Stromal cell of bone marrow (primary cell): Measurements from ENCODE around the gene SMIM15.

ENCODE experiments used
- DNase-seq: peaks from one replicate; pipeline ENCODE4 v3.0.0-alpha.2; 2012; ENCODE audit warnings: low read depth

Gene SMIM15

GRCh38 chr5:61159836-61160235, 2.4 kb downstream of the SMIM15 start:
- DNase-seq = no peak

DNA sequence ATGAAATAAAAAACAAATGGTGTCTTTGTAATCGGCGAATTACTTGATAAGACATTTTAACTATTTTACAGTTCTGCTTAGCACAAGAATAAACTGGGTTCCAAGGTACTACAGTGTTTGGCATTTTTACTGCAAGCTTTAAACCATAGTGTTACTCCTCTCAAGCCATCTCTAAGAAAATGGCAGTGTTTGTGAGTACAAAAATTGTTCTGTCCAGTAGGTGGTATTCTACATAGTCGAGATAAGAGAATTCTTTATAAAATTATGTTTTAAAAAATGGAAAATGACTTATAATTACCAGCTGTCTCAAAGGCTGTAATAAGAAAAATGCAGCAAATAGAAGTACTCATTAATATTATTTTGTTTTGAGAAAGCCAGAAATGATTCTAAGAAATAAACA, 3.2 kb downstream of the SMIM15 start:
- DNase-seq = no peak

DNA sequence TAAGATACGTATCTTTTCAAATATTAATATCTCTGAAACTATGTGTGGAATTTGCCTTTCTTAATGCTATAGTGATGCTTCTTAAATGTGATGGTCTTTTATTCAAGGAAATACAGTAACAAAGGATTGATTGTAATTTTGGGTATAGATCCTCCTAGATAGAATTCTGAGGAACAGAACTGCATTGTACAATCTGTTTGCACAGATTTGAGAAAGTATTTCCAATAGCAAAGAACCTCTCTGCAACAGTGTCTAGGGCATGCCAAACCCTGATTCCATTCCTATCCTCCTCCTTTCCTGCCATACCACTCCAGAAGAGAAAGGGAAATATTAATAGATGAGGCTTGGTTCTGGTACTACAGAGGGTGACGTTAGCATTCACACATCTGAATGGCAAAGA, 10.4 kb downstream of the SMIM15 start:
- no peak for DNase-seq

DNA sequence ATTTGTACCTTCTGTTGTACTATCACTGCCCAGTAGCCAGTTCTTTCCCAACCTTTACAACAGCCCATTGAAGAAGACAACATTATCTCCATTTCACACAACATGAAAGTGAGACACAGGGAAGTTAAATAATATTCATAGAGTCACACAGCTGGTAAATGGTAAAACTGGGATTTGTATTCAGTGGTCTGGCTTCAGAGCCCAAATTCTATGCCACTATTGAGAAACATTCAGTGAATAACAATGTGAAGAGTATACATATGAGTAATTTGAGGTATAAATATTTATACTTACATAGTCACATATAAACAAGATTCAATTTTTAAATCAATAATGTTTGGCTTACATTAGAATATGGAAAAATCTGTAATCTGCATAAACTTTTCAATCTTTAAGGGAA, 13.8 kb downstream of the SMIM15 start:
- DNase-seq = no peak

DNA sequence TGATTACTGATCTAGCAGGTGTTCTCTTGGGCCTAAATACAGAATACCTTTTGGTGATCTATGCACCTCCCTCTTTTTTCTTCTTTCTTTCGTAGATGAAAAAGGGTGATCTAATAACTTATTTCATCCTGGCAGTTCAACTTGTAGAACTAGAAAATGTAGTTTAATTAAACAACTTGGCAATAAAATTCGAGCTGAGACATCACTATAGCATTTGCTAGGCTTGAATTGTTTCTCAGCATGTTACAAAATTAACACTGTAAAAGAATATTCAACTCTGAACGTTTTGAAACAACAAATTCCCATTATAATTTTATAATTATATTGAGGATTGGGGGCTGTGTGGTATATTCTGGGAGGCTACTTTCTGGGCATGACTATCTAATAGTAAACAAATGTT, 19.5 kb downstream of the SMIM15 start:
- DNase-seq = no peak

DNA sequence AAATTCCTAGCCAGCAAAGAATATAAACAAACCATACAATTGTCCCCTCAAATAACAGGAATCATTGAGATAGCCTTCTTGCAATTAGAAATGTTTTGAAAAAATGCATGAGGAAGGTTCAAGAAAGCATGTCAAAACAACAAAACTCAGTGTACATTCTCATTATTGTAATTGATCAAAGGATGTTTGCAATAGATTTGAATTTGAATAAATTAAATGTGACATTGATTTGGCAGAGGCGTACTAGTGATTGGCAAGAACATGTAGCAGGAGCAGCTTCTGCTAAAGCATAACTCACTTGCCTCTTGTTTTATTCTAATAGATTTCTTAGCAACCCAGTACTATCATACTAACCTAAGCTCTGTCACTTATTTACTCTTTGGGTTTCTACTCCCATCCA, 19.9 kb downstream of the SMIM15 start:
- no peak for DNase-seq

- no peak for DNase-seq
Observed at GRCh38 chr5:61141801-61142200, 20.5 kb downstream of the SMIM15 start.

DNA sequence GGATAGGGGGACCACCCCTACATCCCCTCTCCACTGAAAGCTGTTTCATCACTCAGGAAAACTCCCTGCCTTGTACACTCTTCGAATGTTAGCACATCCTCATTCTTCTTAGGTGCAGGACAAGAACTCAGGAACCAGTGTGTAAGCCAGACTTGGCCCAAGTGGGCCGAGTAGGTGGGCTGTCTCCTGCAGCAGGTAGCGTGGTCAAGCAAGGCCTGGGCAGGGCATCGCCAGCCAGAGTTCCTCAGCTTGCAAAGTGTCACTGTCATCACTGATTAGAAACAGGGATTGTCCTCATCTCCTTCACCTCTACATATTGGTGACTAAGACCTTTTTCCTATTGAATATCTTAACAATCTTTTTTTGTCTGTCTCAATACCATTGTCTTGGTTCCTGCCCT, 22.3 kb downstream of the SMIM15 start:
- DNase-seq = no peak

DNA sequence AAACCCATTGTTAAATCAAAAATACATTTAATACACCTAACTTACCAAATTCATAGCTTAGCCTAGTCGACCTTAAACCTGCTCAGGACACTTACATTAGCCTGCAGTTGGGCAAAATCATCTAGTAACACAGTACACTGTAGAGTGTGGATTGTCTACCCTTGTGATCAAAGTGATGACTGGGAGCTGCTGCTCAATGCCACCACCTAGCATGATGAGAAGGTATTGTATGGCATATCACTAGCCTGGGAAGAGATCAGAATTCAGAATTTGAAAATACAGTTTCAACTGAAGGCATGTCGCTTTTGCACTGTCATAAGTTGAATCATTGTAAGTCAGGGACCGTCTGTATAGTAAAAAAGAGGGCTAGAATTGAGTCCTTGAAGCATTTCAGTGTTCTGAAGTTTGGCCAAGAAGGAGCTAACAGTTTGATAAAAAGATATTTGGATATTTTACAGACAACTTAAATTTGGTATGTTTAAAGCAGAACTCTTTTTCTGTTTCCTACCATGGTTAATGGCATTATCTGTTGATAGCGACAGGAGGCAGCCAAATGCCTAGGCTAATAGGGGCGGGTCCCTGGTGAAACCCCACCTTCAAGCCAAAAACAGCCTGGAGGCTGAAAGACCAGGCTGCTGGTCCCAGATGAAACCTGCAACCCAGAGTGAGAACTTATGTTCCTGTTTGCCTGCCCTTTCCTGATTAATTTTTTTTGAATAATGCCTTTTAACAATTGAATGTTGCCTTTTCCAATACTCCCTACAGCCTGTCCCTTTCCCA, 23.0 kb downstream of the SMIM15 start:
- DNase-seq = no peak

- DNase-seq = no peak
Observed at GRCh38 chr5:61137835-61138234, 24.4 kb downstream of the SMIM15 start.

DNA sequence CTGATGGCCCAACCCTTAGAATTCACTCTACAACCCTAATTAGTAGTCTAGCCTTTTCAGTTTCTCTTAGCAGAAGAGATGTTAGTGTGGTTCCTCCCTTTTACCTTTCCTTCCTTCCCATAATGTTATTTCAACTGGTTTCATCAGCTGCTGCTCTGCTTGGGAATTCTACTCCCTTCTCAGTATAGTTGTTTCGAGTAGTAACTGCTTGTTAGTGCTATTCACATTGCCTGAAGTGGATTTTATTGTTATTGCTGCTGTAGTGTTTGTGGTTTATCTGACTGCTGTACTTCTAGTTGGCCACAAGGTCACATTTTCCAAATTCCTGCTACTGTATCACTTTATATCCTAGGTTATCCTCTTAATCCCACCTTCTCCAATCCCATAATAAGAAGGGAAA, 29.7 kb downstream of the SMIM15 start:
- DNase-seq = no peak

- peak; percentile 5 for DNase-seq
Observed at GRCh38 chr5:61130289-61130688, 32.0 kb downstream of the SMIM15 start.

DNA sequence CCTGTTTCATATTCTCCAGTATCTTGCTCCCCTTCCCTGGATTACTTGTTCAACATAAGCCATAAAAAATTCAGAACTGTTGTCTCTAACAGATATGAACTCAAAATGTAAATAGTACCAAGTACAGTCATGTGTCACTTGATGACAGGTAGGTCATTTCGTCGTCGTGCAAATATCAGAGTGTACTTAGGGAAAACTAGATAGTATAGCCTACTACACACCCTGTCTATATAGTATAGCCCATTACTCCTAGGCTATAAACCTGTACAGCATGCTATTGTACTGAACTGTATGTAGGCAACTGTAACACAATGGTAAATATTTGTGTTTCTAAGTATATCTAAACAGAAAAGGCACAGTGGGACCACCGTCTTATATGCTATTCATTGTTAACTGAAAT, 39.1 kb downstream of the SMIM15 start:
- no peak for DNase-seq

DNA sequence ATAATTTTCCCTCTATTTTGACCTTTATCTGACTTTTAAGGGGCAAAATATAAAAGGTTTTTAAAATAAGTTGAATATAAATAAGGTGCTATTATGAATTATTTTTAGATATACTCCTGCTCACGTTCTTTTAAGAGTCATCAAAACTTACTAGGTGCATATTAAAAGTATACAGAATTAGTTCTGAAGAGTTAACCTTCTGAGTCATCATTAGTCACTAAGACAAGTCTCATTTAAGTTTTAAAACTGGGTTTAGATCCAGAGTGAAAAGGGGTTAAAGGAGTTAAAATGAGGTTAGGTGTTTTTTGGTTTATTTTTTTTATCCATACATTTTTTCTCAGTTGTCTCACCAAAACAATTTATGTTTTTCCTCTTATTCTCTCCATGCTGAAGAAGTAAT, 41.7 kb downstream of the SMIM15 start:
- DNase-seq = no peak

- no peak for DNase-seq
Observed at GRCh38 chr5:61119066-61119465, 43.2 kb downstream of the SMIM15 start.

DNA sequence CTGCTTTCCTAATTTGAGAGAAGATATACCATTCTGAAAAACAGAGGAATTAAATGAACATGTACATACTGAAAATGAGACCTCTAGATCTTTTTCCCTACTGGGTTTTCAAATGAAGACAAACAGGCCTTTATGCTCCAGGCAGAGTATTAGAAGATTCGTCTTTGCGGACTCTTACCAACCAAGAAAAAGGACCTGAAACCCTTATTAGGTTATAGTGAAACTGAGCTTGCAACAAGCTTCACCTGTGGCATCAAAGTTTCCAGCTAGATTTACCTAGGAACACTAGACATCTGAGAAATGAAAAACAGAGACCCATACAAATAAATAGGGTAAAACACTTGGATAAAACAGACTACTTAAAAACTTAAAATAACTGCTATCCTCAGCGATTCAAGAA, 46.3 kb downstream of the SMIM15 start:
- DNase-seq = no peak

DNA sequence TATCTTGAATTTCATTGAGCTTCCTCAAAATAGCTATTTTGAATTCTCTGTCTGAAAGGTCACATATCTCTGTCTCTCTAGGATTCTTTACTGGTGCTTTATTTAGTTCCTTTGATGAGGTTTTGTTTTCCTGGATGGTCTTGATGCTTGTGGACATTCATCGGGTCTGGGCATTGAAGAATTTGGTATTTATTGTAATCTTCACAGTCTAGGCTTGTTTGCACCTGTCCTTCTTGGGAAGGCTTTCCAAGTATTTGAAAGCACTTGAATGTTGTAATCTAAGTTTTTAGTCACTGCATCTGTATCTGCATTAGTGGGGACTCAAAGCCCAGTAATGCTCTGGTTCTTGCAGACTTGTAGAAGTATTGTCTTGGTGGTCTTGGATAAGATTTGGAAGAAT, 47.8 kb downstream of the SMIM15 start:
- DNase-seq = no peak
